Smooth muscle cell (in vitro differentiated cells): Measurements from ENCODE around the gene ATP6V1C2. TPM values are rescaled to one million over a fixed set of nuclear protein-coding genes. Genes with fewer than 3 reads are reported as not detected.

Experiments used
- DNase-seq: peaks from one replicate; lab custom pipeline; 2025; ENCODE audit not compliant: unreplicated experiment; lab: John Stamatoyannopoulos, UW
- H2AFZ ChIP-seq: fragments of 200-600 bp; sonication (generic); 2 replicates; pipeline ENCODE4 v1.6.0; 2016; ENCODE audit warnings: antibody characterized with exemption, low read depth, mild to moderate bottlenecking
- H3F3A ChIP-seq: fragments of 200-600 bp; sonication (generic); 2 replicates; pipeline ENCODE4 v1.6.0; 2017; ENCODE audit warnings: antibody characterized with exemption, low read depth
- H3K27ac ChIP-seq: fragments of 200-600 bp; sonication (generic); 2 replicates; pipeline ENCODE4 v1.5.1; 2016; ENCODE audit warnings: low read depth, mild to moderate bottlenecking
- H3K27me3 ChIP-seq: fragments of 200-600 bp; sonication (generic); 2 replicates; pipeline ENCODE4 v1.6.1; 2016; ENCODE audit warnings: low read depth, mild to moderate bottlenecking
- H3K36me3 ChIP-seq: fragments of 200-600 bp; sonication (generic); 2 replicates; pipeline ENCODE4 v1.5.1; 2016; ENCODE audit warnings: low read depth
- H3K4me1 ChIP-seq: fragments of 200-600 bp; sonication (generic); 2 replicates; pipeline ENCODE4 v1.5.1; 2016; ENCODE audit warnings: low read depth
- H3K4me2 ChIP-seq: fragments of 200-600 bp; sonication (generic); 2 replicates; pipeline ENCODE4 v1.6.0; 2016; ENCODE audit warnings: mild to moderate bottlenecking
- H3K4me3 ChIP-seq: fragments of 200-600 bp; sonication (generic); 2 replicates; pipeline ENCODE4 v1.5.1; 2016; ENCODE audit warnings: mild to moderate bottlenecking
- H3K79me2 ChIP-seq: fragments of 200-600 bp; sonication (generic); 2 replicates; pipeline ENCODE4 v1.6.0; 2016; ENCODE audit warnings: low read depth, mild to moderate bottlenecking
- H3K9ac ChIP-seq: fragments of 200-600 bp; sonication (generic); 2 replicates; pipeline ENCODE4 v1.6.0; 2016; ENCODE audit warnings: low read depth
- H3K9me3 ChIP-seq: fragments of 200-600 bp; sonication (generic); replicated peaks from 2 replicates; pipeline ENCODE4 v1.5.1; 2016; ENCODE audit warnings: low read depth
- H4K20me1 ChIP-seq: fragments of 200-600 bp; sonication (generic); 2 replicates; pipeline ENCODE4 v1.6.0; 2016; ENCODE audit warnings: low read depth
- WGBS: methylation state at CpG from one replicate; pipeline ENCODE4 v1.1.7; 2016; ENCODE audit warnings: low lambda C conversion rate; 5-methylcytosine and 5-hydroxymethylcytosine counted together
- polyA plus RNA-seq: library from polyadenylated mRNA; unstranded; fragments of >200 nt; fragmentation: Nextera tagmentation; extraction: Ambion mirVana; gene quantifications from 2 replicates; pipeline ENCODE4 v1.2.1, GENCODE V29; 2016
- total RNA-seq: library from RNA; depleted of rRNA; stranded (reverse); fragments of >200 nt; gene quantifications from 2 replicates; pipeline ENCODE4 v1.2.3, GENCODE V29; 2014
- TF ChIP-seq, protein P1 (sequence below): fragments of 200-600 bp; sonication (generic); IDR thresholded peaks from 2 replicates; pipeline ENCODE4 v1.5.1; 2017; ENCODE audit warnings: borderline replicate concordance, mild to moderate bottlenecking, antibody characterized with exemption; ENCODE audit not compliant: insufficient read depth, poor library complexity, severe bottlenecking

Gene ATP6V1C2
- total and polyA plus RNA-seq, 2 experiments from 2014 or later, result 0.53 to 1.5 TPM

DNA sequence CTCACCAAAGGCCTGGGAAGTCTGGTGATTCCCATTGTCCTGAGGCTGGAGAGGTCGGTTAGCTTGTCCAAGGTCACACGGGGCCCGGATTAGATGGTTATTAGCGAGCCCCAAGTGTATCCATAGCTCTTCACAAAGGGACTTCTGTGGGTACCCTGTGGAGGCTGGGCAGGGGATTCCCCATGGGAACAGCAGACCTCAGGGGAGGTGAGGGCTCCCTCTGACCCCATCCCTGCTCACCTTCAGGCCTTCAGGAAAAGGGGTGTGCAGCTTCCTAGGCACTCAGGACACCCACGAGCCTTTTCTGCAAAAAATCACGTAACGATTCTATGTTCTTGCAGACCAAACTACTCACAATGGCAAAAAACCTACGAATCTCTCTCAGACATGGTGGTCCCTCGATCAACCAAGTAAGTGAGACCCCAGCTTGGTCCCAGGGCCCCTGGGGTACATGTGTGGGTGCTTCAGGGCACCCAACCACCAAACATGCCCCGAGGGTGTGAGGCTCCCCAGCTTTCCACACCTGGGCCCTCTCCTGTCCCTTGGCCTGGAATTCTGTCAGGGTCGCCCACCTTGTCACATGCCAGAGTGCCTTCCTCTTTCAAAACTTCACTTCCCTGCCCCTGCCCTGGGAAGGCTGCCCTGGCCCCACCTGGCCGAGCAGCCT is 50.9 kb downstream of the ATP6V1C2 start:
- WGBS, result 95% methylated on average over 12 of the region's 12 CpGs
- Histone ChIP-seq H3K27me3 (no peaks in the 10 kb centered on the region), H3K4me3 (no peak overlapping the region), H3K9me3 (no peaks in the 10 kb centered on the region), H4K20me1 (no peaks in the 10 kb centered on the region), H3K4me2 (no peak overlapping the region), H3K4me1 (no peaks in the 10 kb centered on the region), H2AFZ (no peak overlapping the region), H3F3A (no peaks in the 10 kb centered on the region), H3K79me2 (no peaks in the 10 kb centered on the region), H3K27ac (no peak overlapping the region), H3K9ac (no peak overlapping the region), H3K36me3 (no peaks in the 10 kb centered on the region)
- no peak for DNase-seq
- TF ChIP-seq, protein P1, sequence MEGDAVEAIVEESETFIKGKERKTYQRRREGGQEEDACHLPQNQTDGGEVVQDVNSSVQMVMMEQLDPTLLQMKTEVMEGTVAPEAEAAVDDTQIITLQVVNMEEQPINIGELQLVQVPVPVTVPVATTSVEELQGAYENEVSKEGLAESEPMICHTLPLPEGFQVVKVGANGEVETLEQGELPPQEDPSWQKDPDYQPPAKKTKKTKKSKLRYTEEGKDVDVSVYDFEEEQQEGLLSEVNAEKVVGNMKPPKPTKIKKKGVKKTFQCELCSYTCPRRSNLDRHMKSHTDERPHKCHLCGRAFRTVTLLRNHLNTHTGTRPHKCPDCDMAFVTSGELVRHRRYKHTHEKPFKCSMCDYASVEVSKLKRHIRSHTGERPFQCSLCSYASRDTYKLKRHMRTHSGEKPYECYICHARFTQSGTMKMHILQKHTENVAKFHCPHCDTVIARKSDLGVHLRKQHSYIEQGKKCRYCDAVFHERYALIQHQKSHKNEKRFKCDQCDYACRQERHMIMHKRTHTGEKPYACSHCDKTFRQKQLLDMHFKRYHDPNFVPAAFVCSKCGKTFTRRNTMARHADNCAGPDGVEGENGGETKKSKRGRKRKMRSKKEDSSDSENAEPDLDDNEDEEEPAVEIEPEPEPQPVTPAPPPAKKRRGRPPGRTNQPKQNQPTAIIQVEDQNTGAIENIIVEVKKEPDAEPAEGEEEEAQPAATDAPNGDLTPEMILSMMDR, result no peak

DNA sequence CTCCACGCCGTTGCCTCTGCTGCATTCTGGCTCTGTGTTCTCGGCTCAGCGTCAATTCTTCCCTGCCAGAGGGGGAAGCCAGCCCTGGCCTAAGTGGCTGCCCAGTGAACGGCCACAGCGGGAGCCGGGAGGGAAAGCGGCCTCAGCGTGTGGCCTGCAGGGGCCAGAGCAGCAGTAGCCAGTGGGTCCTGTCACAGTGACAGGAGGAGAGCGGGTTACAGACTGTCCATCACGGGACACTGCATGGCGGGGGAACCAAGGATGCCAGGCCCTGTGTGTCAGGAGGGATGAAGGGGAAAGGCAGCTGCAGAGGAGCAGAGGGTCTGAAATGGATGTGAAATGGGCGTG is 51.4 kb downstream of the ATP6V1C2 start:
- no peak overlapping the region for H3K27ac ChIP-seq
- H3K4me3 ChIP-seq, result no peak overlapping the region
- no peaks in the 10 kb centered on the region for H3K9me3 ChIP-seq
- H3K27me3 ChIP-seq, result no peaks in the 10 kb centered on the region
- TF ChIP-seq, protein P1, result no peak
- no peak overlapping the region for H3K4me2 ChIP-seq
- H3K4me1 ChIP-seq, result no peaks in the 10 kb centered on the region
- no peak for DNase-seq
- 89% methylated on average over 13 of the region's 13 CpGs for WGBS
- no peak overlapping the region for H2AFZ ChIP-seq
- no peaks in the 10 kb centered on the region for H4K20me1 ChIP-seq
- no peaks in the 10 kb centered on the region for H3K36me3 ChIP-seq
- no peaks in the 10 kb centered on the region for H3F3A ChIP-seq
- H3K79me2 ChIP-seq, result no peaks in the 10 kb centered on the region
- no peak overlapping the region for H3K9ac ChIP-seq

DNA sequence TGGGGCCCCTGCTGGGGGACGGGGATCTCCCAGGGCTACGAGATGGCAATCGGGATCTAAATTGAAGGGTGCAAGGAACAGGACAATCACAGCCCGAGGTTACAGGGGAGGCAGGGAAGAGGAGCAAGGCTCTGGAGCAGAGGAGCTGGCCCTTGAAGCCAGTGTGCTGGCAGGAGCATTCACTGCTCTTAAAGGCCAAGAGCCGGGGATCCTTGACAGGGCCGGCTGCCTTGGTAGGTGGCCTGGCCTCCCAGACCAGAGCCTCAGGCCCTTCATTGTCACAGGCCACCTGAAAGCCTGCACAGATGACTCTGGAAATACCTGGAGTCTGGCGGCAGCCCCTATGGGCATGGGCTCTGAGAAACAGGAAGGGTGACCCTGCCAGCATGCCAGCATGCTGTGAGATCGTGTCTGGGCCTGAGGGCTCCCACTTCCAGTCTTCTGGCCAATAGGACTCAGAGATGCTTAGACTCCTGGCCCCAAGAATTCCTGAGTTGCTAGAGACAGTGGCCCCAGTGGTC is 52.5 kb downstream of the ATP6V1C2 start:
- H3K9ac ChIP-seq, result no peak overlapping the region
- WGBS, result 50% methylated on average over 8 of the region's 8 CpGs
- no peak overlapping the region for H3K27ac ChIP-seq
- H3K4me2 ChIP-seq, result no peak overlapping the region
- DNase-seq, result no peak
- TF ChIP-seq, protein P1, result no peak
- no peaks in the 10 kb centered on the region for H3K27me3 ChIP-seq
- H3K36me3 ChIP-seq, result no peaks in the 10 kb centered on the region
- no peak overlapping the region for H2AFZ ChIP-seq
- H3K4me1 ChIP-seq, result no peaks in the 10 kb centered on the region
- no peaks in the 10 kb centered on the region for H3K79me2 ChIP-seq
- H4K20me1 ChIP-seq, result no peaks in the 10 kb centered on the region
- no peaks in the 10 kb centered on the region for H3K9me3 ChIP-seq
- no peaks in the 10 kb centered on the region for H3F3A ChIP-seq
- no peak overlapping the region for H3K4me3 ChIP-seq

DNA sequence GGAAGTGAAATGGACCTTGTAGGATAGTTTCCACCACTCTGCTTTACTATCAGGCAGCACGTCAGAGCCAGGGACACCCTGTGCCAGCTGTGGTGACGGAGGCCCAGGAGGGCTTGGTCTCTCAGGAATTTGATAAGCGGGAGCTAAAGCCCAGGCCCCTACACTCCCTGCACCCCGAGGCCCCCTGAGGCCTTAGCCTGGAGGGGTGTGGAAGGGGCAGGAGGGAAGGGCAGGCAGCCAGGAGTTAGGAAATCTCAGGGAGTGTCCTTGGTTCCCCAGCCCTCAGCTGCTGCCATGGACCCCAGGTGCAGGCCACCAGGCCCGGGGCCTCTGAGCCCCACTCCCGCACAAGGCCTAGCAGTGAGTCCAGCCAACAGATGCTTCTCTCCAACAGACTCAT is 53.0 kb downstream of the ATP6V1C2 start:
- no peak for DNase-seq
- H3K9ac ChIP-seq, result no peak overlapping the region
- H2AFZ ChIP-seq, result no peak overlapping the region
- H3K36me3 ChIP-seq, result no peaks in the 10 kb centered on the region
- no peak overlapping the region for H3K4me3 ChIP-seq
- H3K27me3 ChIP-seq, result no peaks in the 10 kb centered on the region
- WGBS, result 77% methylated on average over 6 of the region's 6 CpGs
- H3K4me1 ChIP-seq, result no peaks in the 10 kb centered on the region
- H3K27ac ChIP-seq, result no peak overlapping the region
- TF ChIP-seq, protein P1, result no peak
- H3K4me2 ChIP-seq, result no peak overlapping the region
- no peaks in the 10 kb centered on the region for H3K79me2 ChIP-seq
- H3K9me3 ChIP-seq, result no peaks in the 10 kb centered on the region
- H4K20me1 ChIP-seq, result no peaks in the 10 kb centered on the region
- H3F3A ChIP-seq, result no peaks in the 10 kb centered on the region
